Thyroid gland (tissue), 4 donors: ENCODE data around the gene MAEA.

Experiments used
- CTCF ChIP-seq, 6 experiments: fragments of 200-600 bp in 3 of 6; fragments of 450-650 bp in 3 of 6; sonication (generic) in 3 of 6; IDR thresholded peaks; one replicate each; pipeline ENCODE4 v1.5.1; 2016 to 2019; ENCODE audit warnings: antibody characterized with exemption in 6 of 6, mild to moderate bottlenecking in 2 of 6, inconsistent platforms in 1 of 6, moderate library complexity in 1 of 6
- POLR2A ChIP-seq, 2 donors: fragments of 450-650 bp; IDR thresholded peaks; one replicate each; pipeline ENCODE4 v1.6.1; 2017; ENCODE audit warnings: antibody characterized with exemption in 2 of 2, mild to moderate bottlenecking in 2 of 2, moderate library complexity in 1 of 2

- no peak for TF ChIP-seq CTCF (IDR thresholded peaks at IDR 0.05)
- TF ChIP-seq POLR2A (IDR thresholded peaks at IDR 0.05) = no peak
These were observed 16.2 kb downstream of the MAEA start for GRCh38 chr4:1305781-1306455.
